ENCODE data around the gene RAB38. TPM values are rescaled to one million over a fixed set of nuclear protein-coding genes. Genes with fewer than 3 reads are reported as not detected.

RAB38 gene
- total and polyA plus RNA-seq, 2 experiments from 2014 or later = 8.8 to 14.2 TPM

GRCh38 chr11:88086297-88086696 lies 88.9 kb downstream of the RAB38 start:
- no peaks in the 10 kb centered on the region for H3K36me3 Mint-ChIP-seq (ENCODE audit: low read depth)
- Histone ChIP-seq H3K27me3 (ENCODE audit: insufficient read depth) (no peaks in the 10 kb centered on the region), H2AFZ (no peak overlapping the region), H3K4me2 (no peak overlapping the region), H3F3A (replicated peaks; ENCODE audit: low read depth) (no peaks in the 10 kb centered on the region), H3K9me2 (ENCODE audit: insufficient read depth) (no peaks in the 10 kb centered on the region; the same call in 1 of the 2 replicates), H4K20me1 (replicated peaks; ENCODE audit: insufficient read depth) (no peaks in the 10 kb centered on the region), H3K79me2 (replicated peaks; ENCODE audit: insufficient read depth) (no peaks in the 10 kb centered on the region), H3K27ac (ENCODE audit: low read depth) (no peak overlapping the region), H3K4me1 (ENCODE audit: insufficient read depth) (no peaks in the 10 kb centered on the region), H3K36me3 (ENCODE audit: insufficient read depth) (no peaks in the 10 kb centered on the region; the same call in 1 of the 2 replicates), H3K4me3 (no peak overlapping the region)
- no peak overlapping the region for H3K4me3 Mint-ChIP-seq
- H3K27me3 Mint-ChIP-seq (ENCODE audit: insufficient read depth, low read depth, poor library complexity) = no peaks in the 10 kb centered on the region
- H3K9me3 Mint-ChIP-seq = no peaks in the 10 kb centered on the region
- no peak overlapping the region for H3K27ac Mint-ChIP-seq
- H3K4me1 Mint-ChIP-seq = no peaks in the 10 kb centered on the region
- TF ChIP-seq POLR2AphosphoS5 (IDR thresholded peaks at IDR 0.05; ENCODE audit: low read depth) (no peak), EZH2phosphoT487 (IDR thresholded peaks at IDR 0.05; ENCODE audit: unreplicated experiment) (no peak), CTCF (conservative IDR thresholded peaks at IDR 0.05; ENCODE audit: low read depth in 2 of 2) (no peak), CREB1 (CRISPR knock-in tag; IDR thresholded peaks at IDR 0.05; ENCODE audit: low read depth) (no peak), STAT1 (IDR thresholded peaks at IDR 0.05; ENCODE audit: unreplicated experiment) (no peak)
- ATAC-seq (no peak), DNase-seq (ENCODE audit: low spot score) (no peak)

GRCh38 chr11:88070437-88070836 lies 104.8 kb downstream of the RAB38 start:
- Histone ChIP-seq H4K20me1 (replicated peaks; ENCODE audit: insufficient read depth) (no peaks in the 10 kb centered on the region), H3K4me2 (no peak overlapping the region), H3K36me3 (ENCODE audit: insufficient read depth) (no peaks in the 10 kb centered on the region; the same call in 1 of the 2 replicates), H3K4me3 (no peak overlapping the region), H3K27ac (ENCODE audit: low read depth) (no peak overlapping the region), H3K4me1 (ENCODE audit: insufficient read depth) (no peaks in the 10 kb centered on the region), H2AFZ (no peak overlapping the region), H3F3A (replicated peaks; ENCODE audit: low read depth) (no peaks in the 10 kb centered on the region), H3K9me2 (ENCODE audit: insufficient read depth) (0 out of 2 replicates have a peak, but pooled peaks cover 3% of the 10 kb centered on the region), H3K79me2 (replicated peaks; ENCODE audit: insufficient read depth) (no peaks in the 10 kb centered on the region), H3K27me3 (ENCODE audit: insufficient read depth) (no peaks in the 10 kb centered on the region)
- peaks cover 9% of the 10 kb centered on the region; the same call in 1 of the 3 replicates for H3K36me3 Mint-ChIP-seq (ENCODE audit: low read depth)
- H3K9me3 Mint-ChIP-seq = peaks cover 12% of the 10 kb centered on the region
- no peak overlapping the region for H3K27ac Mint-ChIP-seq
- DNase-seq (ENCODE audit: low spot score) (no peak), ATAC-seq (no peak)
- H3K4me1 Mint-ChIP-seq = no peaks in the 10 kb centered on the region
- no peak for TF ChIP-seq ZNF114 (CRISPR knock-in tag; IDR thresholded peaks at IDR 0.05)
- TF ChIP-seq NANOG (IDR thresholded peaks at IDR 0.05; ENCODE audit: borderline replicate concordance) = no peak
- TF ChIP-seq ZNF462 (CRISPR knock-in tag; IDR thresholded peaks at IDR 0.05) = no peak
- no peak for TF ChIP-seq EZH2 (IDR thresholded peaks at IDR 0.05; ENCODE audit: low read depth, unreplicated experiment)
- no peak for TF ChIP-seq ZNF331 (CRISPR knock-in tag; IDR thresholded peaks at IDR 0.05; ENCODE audit: low read depth)
- TF ChIP-seq CTCF (conservative IDR thresholded peaks at IDR 0.05; ENCODE audit: low read depth in 2 of 2) = no peak
- H3K27me3 Mint-ChIP-seq (ENCODE audit: insufficient read depth, low read depth, poor library complexity) = no peaks in the 10 kb centered on the region
- no peak overlapping the region for H3K4me3 Mint-ChIP-seq

All from GM23338 (cell line).